ENCODE results near the gene MYMX.
"Not testable (repeated sequence)": the region's sequence is repeated elsewhere in the genome, so short reads cannot be mapped to it uniquely, and the experiment has no call there.

Gene MYMX

DNA sequence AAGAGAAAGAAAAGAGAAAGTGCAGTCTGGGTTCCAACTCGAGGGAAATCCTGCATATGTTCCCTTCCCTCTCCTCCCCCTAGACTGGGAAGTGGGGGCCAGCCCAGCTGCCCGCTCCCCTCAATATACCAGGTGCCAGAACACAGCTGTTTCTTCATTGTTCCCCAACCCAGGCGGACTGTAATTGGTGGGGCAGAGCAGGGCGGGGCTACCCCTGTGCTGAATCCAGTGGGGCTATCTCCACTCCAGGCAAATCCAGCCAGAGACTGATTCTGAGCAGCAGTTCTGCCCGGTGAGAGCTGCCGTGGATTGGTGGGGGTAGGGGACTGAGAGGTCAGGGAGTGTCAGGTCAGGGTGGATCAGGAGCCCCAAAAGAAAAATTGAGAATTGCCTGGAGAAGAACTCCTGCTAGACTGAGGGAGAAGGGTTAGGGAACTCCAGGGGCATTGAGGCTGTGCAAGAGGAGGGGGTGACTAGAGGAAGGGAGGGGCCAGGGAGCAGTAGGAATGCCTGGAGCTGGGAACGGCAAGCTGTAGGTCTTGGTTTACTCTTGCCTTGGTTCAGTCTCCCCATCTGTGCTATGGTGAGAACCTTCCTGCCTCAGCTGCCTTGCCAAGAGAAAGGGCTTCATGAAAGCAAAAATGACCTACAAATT, at the start of gene MYMX:
TSS of gene MYMX (plus strand) at position 250 of the 655 bp plus-strand sequence. CDS start 546 bp downstream, outside the sequence.
- DNase-seq (ENCODE audit: extremely low spot score, insufficient read length, low read depth) (no peak), FAIRE-seq (no peak)

DNA sequence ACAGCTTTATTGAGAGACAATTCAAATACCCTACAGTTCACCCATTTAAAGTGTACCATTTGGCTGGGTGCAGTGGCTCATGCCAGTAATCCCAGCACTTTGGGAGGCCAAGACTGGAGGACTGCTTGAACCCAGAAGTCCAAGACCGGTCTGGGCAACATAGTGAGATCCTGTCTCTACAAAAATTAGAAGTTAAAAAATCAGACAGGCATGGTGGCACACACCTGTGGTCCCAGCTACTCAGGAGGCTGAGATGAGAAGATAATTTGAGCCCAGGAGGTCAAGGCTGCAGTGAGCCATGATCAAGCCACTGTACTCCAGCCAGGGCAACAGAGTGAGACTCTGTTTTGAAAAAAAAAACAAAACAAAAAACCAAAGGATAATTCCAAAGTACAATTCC, 49.2 kb upstream of the MYMX start:
- FAIRE-seq: no peak

DNA sequence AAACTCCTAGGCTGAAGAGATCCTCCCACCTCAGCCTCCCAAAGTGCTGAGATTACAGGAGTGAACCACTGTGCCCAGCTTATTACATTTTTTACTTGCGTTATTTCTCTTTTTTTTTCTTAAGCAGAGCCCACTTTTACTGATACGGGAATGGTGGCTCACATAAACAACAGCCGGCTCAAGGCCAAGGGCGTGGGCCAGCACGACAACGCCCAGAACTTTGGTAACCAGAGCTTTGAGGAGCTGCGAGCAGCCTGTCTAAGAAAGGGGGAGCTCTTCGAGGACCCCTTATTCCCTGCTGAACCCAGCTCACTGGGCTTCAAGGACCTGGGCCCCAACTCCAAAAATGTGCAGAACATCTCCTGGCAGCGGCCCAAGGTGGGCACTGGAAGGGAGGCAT, 47.6 kb upstream of the MYMX start:
- no peak for DNase-seq (ENCODE audit: extremely low spot score, insufficient read length, low read depth)
- FAIRE-seq: no peak

More for the DNA sequence above, 49.2 kb upstream of the MYMX start:
- DNase-seq (ENCODE audit: extremely low spot score, insufficient read length, low read depth): no peak

DNA sequence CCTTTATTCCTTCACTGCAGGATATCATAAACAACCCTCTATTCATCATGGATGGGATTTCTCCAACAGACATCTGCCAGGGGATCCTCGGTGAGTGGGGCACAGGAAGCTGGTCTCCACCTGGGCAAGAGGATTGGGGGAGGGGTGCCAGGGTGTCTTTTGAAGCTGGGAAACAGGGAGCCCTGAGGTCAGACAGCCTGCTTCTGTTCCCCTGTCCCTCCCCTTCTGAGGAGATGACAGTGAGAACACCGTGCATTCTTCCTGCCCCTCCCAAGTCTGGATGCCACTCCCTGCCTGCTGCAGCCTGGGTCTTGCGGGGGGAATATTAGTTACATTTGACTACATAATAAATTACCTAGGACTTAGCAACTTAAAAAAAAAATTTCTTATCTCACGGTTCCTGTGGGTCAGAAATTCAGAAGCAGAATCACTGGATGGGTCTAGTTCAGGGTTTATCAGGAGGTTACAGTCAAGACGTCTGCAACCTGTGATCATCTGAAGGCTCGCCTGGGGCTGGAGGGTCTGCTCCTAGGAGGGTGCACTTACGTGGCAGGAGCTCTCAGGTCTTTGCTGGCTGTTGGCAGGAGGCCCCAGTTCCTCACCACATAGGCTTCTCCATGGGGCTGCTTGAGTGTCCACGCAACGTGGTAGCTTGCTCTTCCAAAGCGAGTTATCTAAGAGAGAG, 46.7 kb upstream of the MYMX start:
- FAIRE-seq (no peak), DNase-seq (ENCODE audit: extremely low spot score, insufficient read length, low read depth) (no peak)

DNA sequence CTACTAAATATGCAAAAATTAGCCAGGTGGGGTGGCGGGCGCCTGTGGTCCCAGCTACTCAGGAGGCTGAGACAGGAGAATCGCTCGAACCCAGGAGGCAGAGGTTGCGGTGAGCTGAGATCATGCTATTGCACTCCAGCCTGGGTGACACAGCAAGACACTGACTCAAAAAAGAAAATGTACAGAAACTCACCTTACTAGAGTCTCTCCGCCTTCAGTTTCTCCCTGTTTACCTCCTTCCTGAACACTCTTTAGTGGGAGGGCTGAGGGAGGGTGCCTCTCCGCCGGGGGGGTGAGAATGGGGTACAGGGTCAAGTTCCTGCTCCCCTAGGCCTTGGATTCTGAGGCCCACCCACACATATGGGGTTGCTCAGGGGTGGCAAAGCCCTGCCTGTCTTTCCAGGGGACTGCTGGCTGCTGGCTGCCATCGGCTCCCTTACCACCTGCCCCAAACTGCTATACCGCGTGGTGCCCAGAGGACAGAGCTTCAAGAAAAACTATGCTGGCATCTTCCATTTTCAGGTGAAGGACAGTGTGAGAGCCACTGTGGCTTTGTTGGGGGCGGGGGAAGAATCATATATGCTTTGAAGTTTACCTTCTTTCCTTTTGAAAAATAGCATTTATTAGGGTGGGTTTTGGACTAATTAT, 44.7 kb upstream of the MYMX start:
- FAIRE-seq: peak; percentile 55

DNA sequence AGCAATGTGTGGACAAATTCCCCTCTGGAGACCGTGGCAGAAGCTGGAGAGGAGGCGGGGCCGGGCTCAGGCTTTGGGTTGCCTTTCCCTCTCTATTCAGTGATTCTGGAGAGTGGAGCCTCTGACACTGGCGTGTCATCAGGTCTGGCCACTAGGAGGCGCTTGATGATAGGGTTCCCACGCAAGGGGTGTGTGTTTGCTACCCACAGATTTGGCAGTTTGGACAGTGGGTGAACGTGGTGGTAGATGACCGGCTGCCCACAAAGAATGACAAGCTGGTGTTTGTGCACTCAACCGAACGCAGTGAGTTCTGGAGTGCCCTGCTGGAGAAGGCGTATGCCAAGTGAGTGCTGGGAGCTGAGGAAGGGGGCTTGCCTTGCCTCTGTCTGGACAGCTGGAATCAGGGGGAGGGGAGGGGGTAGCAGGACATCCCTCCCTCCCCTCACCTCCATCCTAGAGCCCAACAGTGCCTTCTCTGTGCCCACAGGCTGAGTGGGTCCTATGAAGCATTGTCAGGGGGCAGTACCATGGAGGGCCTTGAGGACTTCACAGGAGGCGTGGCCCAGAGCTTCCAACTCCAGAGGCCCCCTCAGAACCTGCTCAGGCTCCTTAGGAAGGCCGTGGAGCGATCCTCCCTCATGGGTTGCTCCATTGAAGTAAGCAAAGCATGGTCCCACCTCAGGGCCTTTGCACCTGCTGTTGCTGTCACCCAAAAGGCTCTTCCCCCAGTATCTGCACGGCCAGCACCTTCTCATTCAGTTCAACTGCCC, 43.8 kb upstream of the MYMX start:
- FAIRE-seq: peak; percentile 88

More for the DNA sequence above, 44.7 kb upstream of the MYMX start:
- no peak for DNase-seq (ENCODE audit: extremely low spot score, insufficient read length, low read depth)

DNA sequence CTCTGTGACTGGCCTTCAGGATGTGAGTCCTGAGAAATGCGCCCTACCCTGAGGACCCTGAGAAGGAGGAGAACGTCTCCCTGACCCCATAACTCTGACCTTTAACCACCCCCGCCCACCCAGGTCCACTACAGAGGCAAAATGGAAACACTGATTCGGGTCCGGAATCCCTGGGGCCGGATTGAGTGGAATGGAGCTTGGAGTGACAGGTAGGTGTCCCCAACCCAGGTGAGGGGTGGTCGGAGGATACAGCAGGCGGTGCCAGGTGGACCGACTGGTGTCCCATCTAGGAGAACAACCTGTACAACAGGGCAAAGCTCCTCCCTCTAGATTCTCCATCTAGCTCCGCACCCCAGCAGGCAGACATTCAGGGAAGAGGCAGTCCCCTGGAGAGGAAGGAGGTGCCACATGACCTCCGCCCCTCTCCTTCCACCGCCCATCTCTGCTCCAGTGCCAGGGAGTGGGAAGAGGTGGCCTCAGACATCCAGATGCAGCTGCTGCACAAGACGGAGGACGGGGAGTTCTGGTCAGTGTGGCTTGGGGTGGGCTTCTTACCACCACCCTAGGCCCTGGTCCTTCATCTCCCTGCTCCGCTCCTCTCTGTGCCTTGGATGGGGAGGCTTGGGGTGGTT, 40.5 kb upstream of the MYMX start:
- FAIRE-seq: no peak
- no peak for DNase-seq (ENCODE audit: extremely low spot score, insufficient read length, low read depth)

More for the DNA sequence above, 43.8 kb upstream of the MYMX start:
- DNase-seq (ENCODE audit: extremely low spot score, insufficient read length, low read depth): peak; percentile 80

DNA sequence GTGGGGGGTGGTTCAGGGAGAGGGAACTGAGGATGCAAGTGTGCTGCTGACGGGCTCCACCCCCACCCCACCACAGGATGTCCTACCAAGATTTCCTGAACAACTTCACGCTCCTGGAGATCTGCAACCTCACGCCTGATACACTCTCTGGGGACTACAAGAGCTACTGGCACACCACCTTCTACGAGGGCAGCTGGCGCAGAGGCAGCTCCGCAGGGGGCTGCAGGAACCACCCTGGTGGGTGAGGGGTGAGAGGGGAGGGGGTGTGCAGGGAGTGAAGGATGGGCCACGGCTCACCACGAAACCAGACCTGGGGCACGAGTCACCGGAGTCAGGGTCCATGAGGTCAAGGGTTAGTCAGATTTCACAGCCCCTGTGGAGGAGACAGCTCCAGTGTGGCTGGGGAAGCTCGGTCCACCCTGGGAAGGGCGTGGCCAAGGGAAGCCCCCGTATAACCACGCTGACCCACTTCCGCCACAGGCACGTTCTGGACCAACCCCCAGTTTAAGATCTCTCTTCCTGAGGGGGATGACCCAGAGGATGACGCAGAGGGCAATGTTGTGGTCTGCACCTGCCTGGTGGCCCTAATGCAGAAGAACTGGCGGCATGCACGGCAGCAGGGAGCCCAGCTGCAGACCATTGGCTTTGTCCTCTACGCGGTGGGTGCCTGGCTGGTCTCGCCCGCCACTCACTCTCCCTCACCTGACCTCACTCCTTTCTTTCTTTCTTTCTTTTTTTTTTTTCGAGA, 39.8 kb upstream of the MYMX start:
- FAIRE-seq: peak; percentile 73
- no peak for DNase-seq (ENCODE audit: extremely low spot score, insufficient read length, low read depth)

DNA sequence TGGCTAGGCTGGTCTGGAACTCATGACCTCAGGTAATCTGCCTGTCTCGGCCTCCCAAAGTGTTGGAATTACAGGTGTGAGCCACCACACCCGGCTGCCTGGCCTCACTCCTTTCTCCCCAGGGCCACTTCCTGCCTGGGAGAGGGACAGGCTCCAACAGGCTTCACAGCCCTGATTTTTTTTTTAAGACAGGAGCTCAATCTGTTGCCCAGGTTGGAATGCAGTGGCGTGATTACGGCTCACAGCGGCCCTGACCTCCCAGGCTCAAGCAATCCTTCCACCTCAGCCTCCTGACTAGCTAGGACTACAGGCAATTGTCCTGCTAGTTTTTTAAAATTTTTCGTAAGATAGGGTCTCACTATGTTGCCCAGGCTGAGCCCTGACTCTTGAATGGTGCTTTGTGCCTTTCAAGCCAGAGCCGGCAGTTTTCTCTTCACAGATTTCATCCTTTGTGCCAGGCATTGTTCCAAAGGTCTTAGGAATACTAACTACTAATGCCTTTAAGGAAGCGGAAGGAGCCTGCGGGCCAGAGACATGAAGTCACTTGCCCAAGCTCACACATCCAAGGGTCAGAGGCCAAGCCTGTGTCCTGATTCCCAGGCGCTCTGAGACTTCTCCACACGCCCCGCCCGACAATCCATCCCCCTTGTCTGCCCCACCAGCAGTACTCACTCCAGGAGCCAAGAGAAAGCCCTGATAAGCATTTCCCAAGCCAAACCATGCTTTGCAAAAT, 38.9 kb upstream of the MYMX start:
- FAIRE-seq (no peak), DNase-seq (ENCODE audit: extremely low spot score, insufficient read length, low read depth) (no peak)

DNA sequence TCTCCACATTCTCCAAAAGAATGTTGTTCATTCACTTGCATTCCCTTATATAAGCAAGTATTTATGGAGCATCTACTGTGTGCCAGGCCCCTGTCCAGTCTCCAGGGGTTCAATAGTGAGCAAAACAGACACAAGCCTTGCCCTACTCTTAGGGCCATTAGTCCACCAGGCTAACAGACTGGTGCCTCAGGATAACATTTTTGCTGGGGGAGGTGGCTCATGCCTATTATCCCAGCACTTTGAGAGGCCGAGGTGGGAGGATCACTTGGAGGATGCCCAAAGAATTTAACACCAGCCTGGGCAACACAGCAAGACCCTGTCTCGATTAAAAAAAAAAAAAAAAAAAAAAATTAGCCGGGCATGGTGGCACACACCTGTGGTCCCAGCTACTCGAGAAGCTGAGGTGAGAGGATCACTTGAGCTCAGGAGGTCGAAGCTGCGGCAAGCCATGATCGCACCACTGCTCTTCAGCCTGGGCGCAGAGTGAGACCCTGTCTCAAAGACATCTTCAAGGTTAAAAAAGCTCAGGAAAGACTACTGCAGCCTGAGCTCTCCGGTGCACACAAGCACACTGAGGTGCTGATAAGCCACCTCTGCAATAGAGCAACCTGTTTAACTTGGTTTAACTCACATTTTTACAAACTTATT, 38.2 kb upstream of the MYMX start:
- no peak for DNase-seq (ENCODE audit: extremely low spot score, insufficient read length, low read depth)
- FAIRE-seq: no peak

DNA sequence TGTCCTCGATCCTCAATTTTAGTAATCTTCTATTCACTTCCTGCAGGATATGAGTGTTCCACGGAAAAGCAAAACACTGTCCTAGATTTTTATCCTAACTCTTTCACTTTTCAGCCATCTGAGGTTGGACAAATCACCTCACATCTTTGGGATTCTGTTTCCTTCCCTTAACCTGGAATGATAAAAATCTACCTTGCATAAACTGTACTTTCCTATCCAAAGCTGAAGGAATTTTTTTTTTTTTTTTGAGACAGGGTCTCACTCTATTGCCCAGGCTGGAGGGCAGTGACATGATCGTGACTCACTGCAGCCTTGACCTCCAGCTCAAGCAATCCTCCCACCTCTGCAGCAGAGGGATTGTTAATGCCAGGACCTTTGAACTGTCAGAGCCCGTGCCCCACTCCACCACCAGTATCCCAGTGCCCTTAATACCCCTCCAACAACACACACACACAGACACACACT, 37.6 kb upstream of the MYMX start:
- DNase-seq (ENCODE audit: extremely low spot score, insufficient read length, low read depth) (no peak), FAIRE-seq (no peak)

DNA sequence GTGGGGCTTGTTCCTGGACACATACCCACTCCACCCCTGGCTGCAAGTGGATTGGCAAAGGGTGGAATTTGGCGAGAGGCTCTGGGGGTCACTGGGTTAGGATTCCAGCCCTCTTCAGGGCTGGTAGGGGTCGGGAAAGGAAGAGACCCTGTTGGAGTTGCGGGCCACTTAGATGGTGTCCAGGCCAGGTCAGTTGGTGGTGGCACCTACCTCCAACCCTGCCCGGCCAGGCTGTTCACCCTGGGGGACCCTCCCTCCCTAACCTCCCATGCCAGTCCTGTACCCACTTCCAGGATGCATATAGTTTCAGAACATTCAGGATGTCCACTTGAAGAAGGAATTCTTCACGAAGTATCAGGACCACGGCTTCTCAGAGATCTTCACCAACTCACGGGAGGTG, 37.1 kb upstream of the MYMX start:
- no peak for DNase-seq (ENCODE audit: extremely low spot score, insufficient read length, low read depth)
- FAIRE-seq: no peak

DNA sequence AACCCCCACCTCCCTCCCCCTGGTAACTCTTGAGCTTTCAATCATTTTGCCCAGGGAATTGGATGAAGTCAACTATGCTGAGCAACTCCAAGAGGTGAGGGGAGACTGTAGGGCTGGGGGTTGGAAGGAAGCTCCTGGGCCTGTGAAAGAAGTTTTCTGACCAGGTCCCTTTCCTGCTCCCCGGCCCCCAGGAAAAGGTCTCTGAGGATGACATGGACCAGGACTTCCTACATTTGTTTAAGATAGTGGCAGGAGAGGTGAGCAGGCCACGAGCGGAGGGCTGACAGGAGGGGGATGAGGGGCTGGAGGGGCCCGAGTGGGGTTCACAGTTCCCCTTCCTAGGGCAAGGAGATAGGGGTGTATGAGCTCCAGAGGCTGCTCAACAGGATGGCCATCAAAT, 36.3 kb upstream of the MYMX start:
- FAIRE-seq (no peak), DNase-seq (ENCODE audit: extremely low spot score, insufficient read length, low read depth) (no peak)

DNA sequence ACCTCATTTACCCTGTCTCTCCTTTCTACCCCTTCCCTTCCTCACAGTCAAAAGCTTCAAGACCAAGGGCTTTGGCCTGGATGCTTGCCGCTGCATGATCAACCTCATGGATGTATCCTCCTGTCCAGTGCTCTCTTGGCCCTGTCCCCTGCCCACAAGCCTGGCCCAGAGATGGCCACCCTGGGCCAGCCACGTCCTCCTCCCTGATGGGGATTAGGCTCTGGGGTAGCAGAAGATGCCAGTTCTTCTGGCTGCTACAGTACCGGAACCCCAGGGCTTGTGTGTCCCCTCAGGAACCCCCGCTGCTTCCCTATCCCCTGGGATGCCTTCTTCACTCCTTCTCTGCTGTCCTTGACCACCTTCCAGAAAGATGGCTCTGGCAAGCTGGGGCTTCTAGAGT, 35.8 kb upstream of the MYMX start:
- FAIRE-seq (no peak), DNase-seq (ENCODE audit: extremely low spot score, insufficient read length, low read depth) (no peak)

DNA sequence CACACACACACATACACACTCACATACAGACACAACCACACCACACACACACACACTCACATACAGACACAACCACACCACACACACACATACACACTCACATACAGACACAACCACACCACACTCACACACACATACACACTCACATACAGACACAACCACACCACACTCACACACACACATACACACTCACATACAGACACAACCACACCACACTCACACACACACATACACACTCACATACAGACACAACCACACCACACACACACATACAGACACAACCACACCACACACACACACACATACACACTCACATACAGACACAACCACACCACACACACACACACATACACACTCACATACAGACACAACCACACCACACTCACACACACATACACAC, 34.9 kb upstream of the MYMX start:
- DNase-seq (ENCODE audit: extremely low spot score, insufficient read length, low read depth): not testable (repeated sequence)
- FAIRE-seq: peak; percentile 81

DNA sequence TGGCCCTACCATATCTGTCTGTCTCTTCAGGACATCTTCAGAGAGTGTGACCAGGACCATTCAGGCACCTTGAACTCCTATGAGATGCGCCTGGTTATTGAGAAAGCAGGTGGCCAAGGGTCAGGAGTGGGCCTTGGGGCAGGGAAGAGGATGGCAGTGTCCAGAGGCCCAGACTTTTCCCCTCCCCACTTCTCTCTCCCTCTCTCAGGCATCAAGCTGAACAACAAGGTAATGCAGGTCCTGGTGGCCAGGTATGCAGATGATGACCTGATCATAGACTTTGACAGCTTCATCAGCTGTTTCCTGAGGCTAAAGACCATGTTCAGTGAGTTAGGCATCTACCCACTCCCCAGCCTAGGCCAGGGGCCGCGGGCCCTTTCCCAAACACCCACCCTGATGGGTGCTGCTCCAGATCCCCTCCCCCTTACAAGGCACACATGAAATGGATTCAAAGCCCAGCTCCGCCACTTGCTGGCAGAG, 33.8 kb upstream of the MYMX start:
- DNase-seq (ENCODE audit: extremely low spot score, insufficient read length, low read depth) (no peak), FAIRE-seq (no peak)

DNA sequence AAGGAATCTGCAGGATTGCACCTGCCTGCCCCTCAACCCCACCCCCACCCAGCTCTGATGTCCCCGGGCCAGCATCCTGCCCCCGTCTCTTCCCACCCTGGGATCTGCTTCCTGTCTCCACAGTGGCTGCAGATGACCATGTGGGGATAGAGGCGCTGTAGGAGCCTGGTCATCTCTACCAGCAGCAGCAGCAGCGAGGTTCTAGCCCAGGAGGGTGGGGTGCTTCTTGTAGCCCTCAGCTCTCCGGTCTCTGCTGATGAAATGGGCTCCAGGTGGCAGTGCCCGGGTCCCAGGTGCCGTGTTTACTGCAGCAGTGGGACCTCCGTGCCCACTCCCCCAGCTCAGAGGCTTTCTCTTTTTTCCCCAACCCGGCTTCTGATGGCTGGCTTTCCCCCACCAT, 32.9 kb upstream of the MYMX start:
- DNase-seq (ENCODE audit: extremely low spot score, insufficient read length, low read depth) (no peak), FAIRE-seq (no peak)

DNA sequence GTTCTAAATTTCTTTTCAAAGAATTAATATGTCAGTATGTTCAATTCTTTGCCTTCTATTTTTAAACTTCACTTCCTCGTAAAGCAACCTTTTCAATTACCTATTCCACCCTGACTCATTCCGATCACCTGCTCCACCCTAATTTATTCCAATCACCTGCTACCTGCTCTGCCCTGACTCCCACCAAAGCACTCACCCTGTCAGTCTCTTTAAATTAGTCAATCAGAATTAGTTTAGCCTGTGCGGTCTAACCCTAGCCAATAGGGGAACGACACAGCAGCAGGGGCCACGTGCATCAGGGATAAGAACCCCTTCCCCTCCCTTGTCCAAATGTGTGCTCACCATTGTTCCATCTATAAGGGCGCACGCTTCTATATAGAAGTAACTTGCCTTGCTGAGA, 31.4 kb upstream of the MYMX start:
- DNase-seq (ENCODE audit: extremely low spot score, insufficient read length, low read depth): not testable (repeated sequence)

More for the DNA sequence above, 31.4 kb upstream of the MYMX start:
- FAIRE-seq: not testable (repeated sequence)
